Activated CD8-positive, alpha-beta memory T cell treated with anti-CD3 and anti-CD28 coated beads, Interleukin-2, amount 10 ng/mL, durations not matched to agents 7 days and 5 days (primary cell): Measurements from ENCODE around the gene TBX10. TPM values are rescaled to one million over a fixed set of nuclear protein-coding genes. Genes with fewer than 3 reads are reported as not detected.

Experiments used
- ATAC-seq: fragments of 150-1000 bp; cut with Tn5 transposase; one replicate; pipeline ENCODE4 v1.10.0; 2021; ENCODE audit warnings: moderate library complexity
- CTCF ChIA-PET: fragments of 350-600 bp; sonication (Branson Sonifier 250); formaldehyde crosslinking; loops from one replicate; lab custom pipeline; 2021; ENCODE audit warnings: antibody characterized with exemption; lab: Charles Lee
- DNase-seq: peaks from one replicate; pipeline ENCODE4 v3.0.0-alpha.2; 2020
- H3K27ac Mint-ChIP-seq: one replicate; pipeline ENCODE4 v1.8.0; 2021; ENCODE audit warnings: mild to moderate bottlenecking, mixed read lengths
- H3K27me3 Mint-ChIP-seq: one replicate; pipeline ENCODE4 v1.8.0; 2021; ENCODE audit warnings: mixed read lengths
- H3K36me3 Mint-ChIP-seq: one replicate; pipeline ENCODE4 v1.8.0; 2021; ENCODE audit warnings: mild to moderate bottlenecking, mixed read lengths
- H3K4me1 Mint-ChIP-seq: one replicate; pipeline ENCODE4 v1.8.0; 2021; ENCODE audit warnings: mixed read lengths
- H3K4me3 Mint-ChIP-seq: one replicate; pipeline ENCODE4 v1.8.0; 2021; ENCODE audit warnings: mild to moderate bottlenecking, moderate library complexity, mixed read lengths
- H3K9me3 Mint-ChIP-seq: one replicate; pipeline ENCODE4 v1.8.0; 2022; ENCODE audit warnings: low read depth, mixed read lengths
- total RNA-seq, 2 experiments: library from RNA; stranded (reverse); gene quantifications; one replicate each; pipeline ENCODE4 v1.2.3, GENCODE V29; 2021

Gene TBX10
- total RNA-seq, 2 experiments from 2014 or later, result not detected

DNA sequence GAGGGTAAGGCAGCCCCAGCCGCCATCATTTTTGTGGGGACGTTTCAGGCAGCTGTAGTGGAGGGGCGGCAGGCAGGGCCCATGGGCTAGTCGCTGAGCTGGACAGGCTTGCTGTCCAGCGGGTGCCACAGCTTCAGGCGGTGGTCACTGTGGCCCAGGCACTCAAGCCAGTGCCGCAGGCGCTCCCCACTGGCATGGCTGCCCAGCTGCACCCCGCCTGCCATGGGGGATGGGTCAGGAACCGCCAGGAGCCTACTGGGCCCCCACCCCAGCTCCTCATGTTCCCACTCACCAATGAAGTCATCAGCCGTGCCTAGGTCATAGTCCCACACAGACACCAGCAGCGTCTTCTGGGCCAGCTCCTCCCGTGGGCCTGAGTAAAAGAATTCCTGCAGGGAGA, 26.8 kb downstream of the TBX10 start:
- DNase-seq, result no peak
- Mint-ChIP-seq H3K4me1 (peaks cover 46% of the 10 kb centered on the region), H3K9me3 (no peaks in the 10 kb centered on the region)

DNA sequence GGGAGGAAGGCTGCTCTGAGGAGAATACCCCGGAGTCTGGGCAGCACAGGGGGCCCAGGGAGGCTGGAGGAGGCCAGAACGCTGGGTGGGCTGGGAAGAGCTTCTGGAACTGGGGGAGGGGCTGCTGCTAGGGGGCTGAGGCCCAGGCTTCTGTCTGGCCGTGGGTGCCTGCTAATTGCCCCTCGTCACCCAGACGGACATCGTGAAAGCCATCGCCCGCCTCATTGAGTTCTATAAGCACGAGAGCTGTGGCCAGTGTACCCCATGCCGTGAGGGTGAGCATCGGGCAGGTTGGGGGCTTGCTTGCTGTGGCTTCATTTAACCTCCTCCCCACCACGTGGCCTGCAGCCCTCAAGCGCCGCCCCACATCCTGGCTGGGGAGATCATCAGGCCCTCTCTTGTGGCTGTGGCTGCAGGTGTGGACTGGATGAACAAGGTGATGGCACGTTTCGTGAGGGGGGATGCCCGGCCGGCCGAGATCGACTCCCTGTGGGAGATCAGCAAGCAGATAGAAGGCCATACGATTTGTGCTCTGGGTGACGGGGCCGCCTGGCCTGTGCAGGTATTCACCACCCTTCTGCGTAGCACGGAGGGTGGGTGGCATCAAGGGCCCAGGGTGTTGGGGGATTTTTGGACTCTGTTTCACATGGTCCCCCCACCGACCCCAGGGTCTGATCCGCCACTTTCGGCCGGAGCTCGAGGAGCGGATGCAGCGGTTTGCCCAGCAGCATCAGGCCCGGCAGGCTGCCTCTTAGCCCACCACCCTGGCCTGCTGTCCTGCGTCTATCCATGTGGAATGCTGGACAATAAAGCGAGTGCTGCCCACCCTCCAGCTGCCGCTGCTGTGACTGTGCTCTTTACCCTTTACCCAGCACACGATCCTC, 27.6 kb downstream of the TBX10 start:
- ATAC-seq (no peak), DNase-seq (no peak)
- Mint-ChIP-seq H3K36me3 (peaks cover 13% of the 10 kb centered on the region), H3K27ac (peak overlapping the region; percentile 41), H3K27me3 (peaks cover 2% of the 10 kb centered on the region), H3K4me3 (no peak overlapping the region), H3K9me3 (no peaks in the 10 kb centered on the region), H3K4me1 (peaks cover 48% of the 10 kb centered on the region)
- CTCF ChIA-PET, result interaction anchor here (1.4 to 7.5 kb wide), 3 partner anchors 17 to 37 kb away, joined by 3 to 111 read pairs (median 26); partner anchors contain the start of gene NUDT8

More for the DNA sequence above, 26.8 kb downstream of the TBX10 start:
- CTCF ChIA-PET, result interaction anchor here (1.4 to 7.5 kb wide), 4 partner anchors 12 to 36 kb away, joined by 3 to 111 read pairs (median 21); partner anchors contain the start of gene NUDT8
- H3K27ac Mint-ChIP-seq, result peak overlapping the region; percentile 94
- no peak for ATAC-seq
- peaks cover 13% of the 10 kb centered on the region for H3K36me3 Mint-ChIP-seq
- H3K4me3 Mint-ChIP-seq, result no peak overlapping the region
- H3K27me3 Mint-ChIP-seq, result peaks cover 5% of the 10 kb centered on the region

DNA sequence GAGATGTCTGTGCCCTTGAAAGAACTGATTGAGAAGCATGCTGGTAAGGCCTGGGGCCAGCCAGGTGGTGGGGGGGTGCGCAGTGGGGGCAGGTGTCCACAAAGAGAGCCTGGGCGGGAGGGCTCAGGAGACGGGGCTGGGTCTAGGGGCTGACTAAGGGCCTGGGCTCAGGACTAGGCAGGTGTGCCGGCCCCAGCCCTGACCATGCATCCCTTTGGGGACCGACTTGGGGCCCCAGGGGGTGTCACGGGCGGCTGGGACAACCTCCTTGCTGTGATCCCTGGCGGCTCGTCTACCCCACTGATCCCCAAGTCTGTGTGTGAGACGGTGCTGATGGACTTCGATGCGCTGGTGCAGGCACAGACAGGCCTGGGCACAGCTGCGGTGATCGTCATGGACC, 28.4 kb downstream of the TBX10 start:
- ATAC-seq (no peak), DNase-seq (no peak)
- Mint-ChIP-seq H3K36me3 (peaks cover 13% of the 10 kb centered on the region), H3K27me3 (no peaks in the 10 kb centered on the region), H3K4me1 (peaks cover 47% of the 10 kb centered on the region), H3K27ac (no peak overlapping the region), H3K9me3 (no peaks in the 10 kb centered on the region), H3K4me3 (no peak overlapping the region)
- CTCF ChIA-PET, result interaction anchor here (7.5 kb wide), 1 partner anchor 18 kb away, joined by 111 read pairs; the partner anchor contains the start of gene NUDT8

DNA sequence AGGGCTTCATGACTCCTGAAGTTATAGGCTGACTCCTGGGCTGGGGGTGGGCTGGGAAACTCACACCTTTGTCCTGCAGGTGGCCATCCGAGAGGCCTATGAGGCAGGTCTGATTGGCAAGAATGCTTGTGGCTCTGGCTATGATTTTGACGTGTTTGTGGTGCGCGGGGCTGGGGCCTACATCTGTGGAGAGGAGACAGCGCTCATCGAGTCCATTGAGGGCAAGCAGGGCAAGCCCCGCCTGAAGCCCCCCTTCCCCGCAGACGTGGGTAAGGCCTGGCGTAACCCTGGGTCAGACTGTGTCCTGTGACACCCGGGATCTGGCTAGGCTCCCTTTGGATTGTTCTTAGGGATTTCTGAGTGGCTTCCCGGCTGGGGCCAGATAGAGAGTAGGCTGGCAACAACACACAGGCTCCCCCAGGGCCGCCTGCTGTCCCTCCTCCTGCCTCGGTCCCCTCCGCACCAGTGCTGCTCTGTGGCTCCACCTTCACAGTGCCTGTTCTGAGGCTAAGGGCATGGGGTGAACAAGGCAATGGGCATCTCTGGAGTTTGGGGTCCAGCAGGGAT, 29.2 kb downstream of the TBX10 start:
- Mint-ChIP-seq H3K9me3 (no peaks in the 10 kb centered on the region), H3K36me3 (peaks cover 13% of the 10 kb centered on the region), H3K4me1 (peaks cover 45% of the 10 kb centered on the region), H3K4me3 (no peak overlapping the region), H3K27me3 (no peaks in the 10 kb centered on the region), H3K27ac (no peak overlapping the region)
- ATAC-seq, result no peak
- CTCF ChIA-PET, result interaction anchor here (1.6 kb wide), 1 partner anchor 49 kb away, joined by 5 read pairs; no protein-coding TSS in a partner anchor
- DNase-seq, result no peak

DNA sequence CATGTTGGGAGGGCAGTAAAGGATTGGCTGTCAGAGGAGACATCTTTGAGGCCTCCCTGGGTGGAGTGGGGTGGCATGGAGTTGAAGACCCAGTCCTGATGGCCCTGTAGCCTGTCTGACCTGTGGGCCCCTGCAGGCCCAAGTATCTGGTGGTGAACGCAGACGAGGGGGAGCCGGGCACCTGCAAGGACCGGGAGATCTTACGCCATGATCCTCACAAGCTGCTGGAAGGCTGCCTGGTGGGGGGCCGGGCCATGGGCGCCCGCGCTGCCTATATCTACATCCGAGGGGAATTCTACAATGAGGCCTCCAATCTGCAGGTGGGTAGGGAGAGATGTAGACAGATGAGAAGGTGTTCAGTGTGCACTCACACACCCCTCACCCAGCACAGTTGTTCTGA, 30.2 kb downstream of the TBX10 start:
- Mint-ChIP-seq H3K27me3 (no peaks in the 10 kb centered on the region), H3K4me3 (no peak overlapping the region), H3K4me1 (peaks cover 34% of the 10 kb centered on the region), H3K27ac (no peak overlapping the region), H3K9me3 (no peaks in the 10 kb centered on the region), H3K36me3 (peaks cover 13% of the 10 kb centered on the region)
- ATAC-seq (no peak), DNase-seq (no peak)
- CTCF ChIA-PET, result interaction anchor here (1.6 kb wide), 1 partner anchor 50 kb away, joined by 5 read pairs; no protein-coding TSS in a partner anchor

DNA sequence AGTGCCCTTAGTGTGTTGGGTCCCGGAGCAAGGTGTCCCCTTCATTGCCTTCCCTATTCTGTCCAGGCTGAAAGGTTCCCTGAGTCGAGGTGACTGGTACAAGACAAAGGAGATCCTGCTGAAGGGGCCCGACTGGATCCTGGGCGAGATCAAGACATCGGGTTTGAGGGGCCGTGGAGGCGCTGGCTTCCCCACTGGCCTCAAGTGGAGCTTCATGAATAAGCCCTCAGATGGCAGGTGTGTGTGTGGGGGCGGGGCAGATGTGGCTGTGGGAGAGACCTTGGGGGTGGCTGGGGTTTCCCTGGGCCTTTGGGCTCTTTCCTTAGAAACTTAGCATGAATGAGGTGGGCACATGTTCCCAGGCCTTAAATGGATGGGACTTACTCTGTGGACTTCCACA, 31.1 kb downstream of the TBX10 start:
- CTCF ChIA-PET, result interaction anchor here (1.1 to 2.2 kb wide), 3 partner anchors 21 to 32 kb away, joined by 3 to 15 read pairs (median 4); partner anchors contain the start of genes GSTP1 and NUDT8
- H3K4me1 Mint-ChIP-seq, result peaks cover 29% of the 10 kb centered on the region
- ATAC-seq (no peak), DNase-seq (no peak)
- H3K27me3 Mint-ChIP-seq, result no peaks in the 10 kb centered on the region
- H3K9me3 Mint-ChIP-seq, result no peaks in the 10 kb centered on the region
- H3K4me3 Mint-ChIP-seq, result peak overlapping the region; percentile 88
- peak overlapping the region; percentile 90 for H3K27ac Mint-ChIP-seq
- peaks cover 13% of the 10 kb centered on the region for H3K36me3 Mint-ChIP-seq

DNA sequence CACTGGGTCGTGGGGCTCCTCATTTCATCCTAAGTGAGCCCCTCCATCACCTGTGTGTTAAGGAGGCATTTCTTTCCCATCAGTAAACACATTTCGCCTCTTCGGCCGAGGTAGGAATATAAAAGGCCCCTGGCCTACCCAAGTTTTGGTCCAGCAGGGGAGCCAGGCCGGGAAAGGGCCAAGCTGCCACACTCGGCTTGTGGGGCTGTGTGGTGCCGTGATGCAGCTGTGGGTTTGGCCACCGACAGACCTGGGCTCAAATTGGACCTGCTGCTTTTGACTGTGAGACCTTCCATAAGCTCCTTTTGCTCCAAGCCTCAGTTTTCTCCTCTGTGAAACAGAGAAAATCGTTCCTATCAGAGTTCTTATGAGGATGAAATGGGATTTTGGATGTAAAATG, 32.1 kb downstream of the TBX10 start:
- ATAC-seq, result no peak
- peaks cover 25% of the 10 kb centered on the region for H3K4me1 Mint-ChIP-seq
- peaks cover 7% of the 10 kb centered on the region for H3K27me3 Mint-ChIP-seq
- peaks cover 3% of the 10 kb centered on the region for H3K9me3 Mint-ChIP-seq
- DNase-seq, result no peak
- peak overlapping the region; percentile 90 for H3K27ac Mint-ChIP-seq
- H3K36me3 Mint-ChIP-seq, result peaks cover 12% of the 10 kb centered on the region
- peak overlapping the region; percentile 88 for H3K4me3 Mint-ChIP-seq
- CTCF ChIA-PET, result interaction anchor here (1.0 to 2.2 kb wide), 4 partner anchors 8 to 31 kb away, joined by 3 to 15 read pairs (median 4); partner anchors contain the start of genes GSTP1 and NUDT8

DNA sequence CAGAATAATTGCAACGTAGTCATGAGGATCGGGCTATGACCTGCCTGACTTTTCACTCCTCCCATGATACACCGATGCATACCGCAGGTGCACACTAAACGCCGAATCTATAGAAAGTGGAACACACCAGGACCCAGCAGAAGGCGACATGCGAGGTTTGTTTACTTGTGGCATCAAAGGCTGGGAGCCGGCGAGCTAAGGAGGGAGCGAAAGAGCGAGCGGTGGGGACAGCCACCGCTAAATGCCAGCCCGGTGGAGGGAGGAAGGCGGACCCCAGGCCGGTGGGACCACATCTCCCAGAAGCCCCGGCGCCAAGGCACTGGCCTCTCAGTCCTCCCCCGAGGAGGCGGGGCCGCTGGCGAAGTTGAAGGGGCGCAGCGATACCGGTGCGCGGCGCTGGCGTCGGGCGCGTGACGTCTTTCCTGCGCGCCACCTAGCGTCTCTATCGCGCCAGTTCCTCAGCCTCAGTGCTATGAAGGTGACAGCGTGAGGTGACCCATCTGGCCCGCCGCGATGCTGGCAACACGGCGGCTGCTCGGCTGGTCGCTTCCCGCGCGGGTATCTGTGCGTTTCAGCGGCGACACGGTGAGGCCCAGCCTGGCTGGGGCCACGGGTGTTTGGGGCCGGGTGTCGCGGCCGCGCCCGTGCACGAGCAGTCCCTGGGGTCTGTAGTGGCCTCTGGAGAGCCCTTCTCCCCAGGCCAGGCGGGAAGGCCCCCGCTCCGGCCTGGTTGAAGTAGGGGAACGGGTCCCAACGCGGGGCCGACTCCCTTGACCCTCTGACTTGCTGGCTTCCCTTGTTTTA, 32.9 kb downstream of the TBX10 start, which contains the start of gene NDUFV1:
Gene NDUFV1, plus strand, starts transcription at position 445 of the 804 bp plus-strand sequence. Its CDS starts 69 bp downstream, at position 514.
- Mint-ChIP-seq H3K27me3 (peaks cover 7% of the 10 kb centered on the region), H3K36me3 (peaks cover 9% of the 10 kb centered on the region), H3K4me3 (peak within 1 kb of the TSS; percentile 88), H3K27ac (peak within 1 kb of the TSS; percentile 90), H3K4me1 (peaks cover 22% of the 10 kb centered on the region), H3K9me3 (peaks cover 3% of the 10 kb centered on the region)
- CTCF ChIA-PET, result interaction anchor here (1.0 to 2.3 kb wide), 4 partner anchors 8 to 23 kb away, joined by 3 to 15 read pairs (median 6); partner anchors contain the start of gene NUDT8
- ATAC-seq (peak; percentile 100), DNase-seq (peak; percentile 98)

DNA sequence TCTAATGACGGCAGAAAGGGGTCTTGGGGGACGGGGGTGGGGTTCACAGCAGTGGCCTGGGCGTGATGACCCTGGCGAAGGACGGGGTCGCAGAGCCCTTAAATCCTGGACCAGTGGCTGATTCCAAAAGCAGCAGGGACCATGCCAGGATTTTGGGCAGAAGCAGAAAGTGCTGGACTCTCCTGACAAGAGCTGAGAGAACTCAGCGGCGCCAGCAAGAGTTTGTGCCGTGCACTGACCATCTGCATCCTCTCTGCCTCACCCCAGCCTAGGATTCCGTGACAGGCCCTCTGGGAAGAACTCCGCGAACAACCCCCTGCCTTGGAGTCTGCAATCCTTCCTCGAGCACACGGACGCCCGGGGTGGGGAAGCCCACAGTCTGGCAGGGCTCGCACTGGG, 33.5 kb downstream of the TBX10 start:
- peak overlapping the region; percentile 88 for H3K4me3 Mint-ChIP-seq
- peak overlapping the region; percentile 90 for H3K27ac Mint-ChIP-seq
- ATAC-seq (no peak), DNase-seq (no peak)
- CTCF ChIA-PET, result interaction anchor here (1.1 to 2.3 kb wide), 2 partner anchors 8 to 24 kb away, joined by 3 to 8 read pairs; partner anchors contain the start of gene NUDT8
- peaks cover 7% of the 10 kb centered on the region for H3K27me3 Mint-ChIP-seq
- H3K9me3 Mint-ChIP-seq, result peaks cover 3% of the 10 kb centered on the region
- H3K4me1 Mint-ChIP-seq, result peaks cover 23% of the 10 kb centered on the region
- peaks cover 9% of the 10 kb centered on the region for H3K36me3 Mint-ChIP-seq

DNA sequence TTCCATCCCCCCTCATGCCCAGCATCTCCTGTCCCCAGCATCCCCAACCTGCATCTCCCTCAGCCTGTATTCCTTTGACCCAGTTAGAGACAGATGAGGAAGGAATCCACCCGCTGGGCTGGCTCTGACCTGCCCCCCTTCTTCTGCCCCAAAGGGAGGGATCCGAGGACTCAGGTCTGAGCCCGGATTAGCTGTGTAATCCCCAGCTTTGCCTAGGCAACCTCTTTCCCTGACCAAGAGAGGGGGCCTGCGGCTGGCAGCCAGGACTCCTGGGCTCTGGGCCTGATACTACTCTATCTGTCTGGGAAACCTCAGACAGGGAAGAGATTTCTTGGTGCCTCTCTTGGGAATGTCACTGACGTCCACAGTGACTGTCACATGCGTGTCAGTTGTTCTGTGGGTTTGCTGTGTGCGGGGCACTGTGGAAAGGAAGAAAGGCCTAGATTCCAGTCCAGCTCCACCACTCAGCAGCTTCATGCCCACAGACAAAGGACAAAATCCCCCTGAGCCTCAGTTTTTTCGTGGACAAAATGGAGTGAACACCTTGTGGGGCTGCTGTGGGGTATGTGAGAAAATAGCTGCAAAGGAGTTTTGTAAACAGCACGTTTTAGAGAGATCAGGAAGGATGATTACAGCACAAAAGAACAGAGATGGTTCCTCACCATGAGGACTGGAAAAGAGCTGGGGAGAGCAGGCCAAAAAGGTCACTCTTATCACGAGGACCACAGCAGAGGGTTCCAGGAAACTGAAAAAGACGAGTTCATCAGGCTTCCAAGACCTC, 34.1 kb downstream of the TBX10 start:
- no peak for DNase-seq
- H3K36me3 Mint-ChIP-seq, result peaks cover 6% of the 10 kb centered on the region

DNA sequence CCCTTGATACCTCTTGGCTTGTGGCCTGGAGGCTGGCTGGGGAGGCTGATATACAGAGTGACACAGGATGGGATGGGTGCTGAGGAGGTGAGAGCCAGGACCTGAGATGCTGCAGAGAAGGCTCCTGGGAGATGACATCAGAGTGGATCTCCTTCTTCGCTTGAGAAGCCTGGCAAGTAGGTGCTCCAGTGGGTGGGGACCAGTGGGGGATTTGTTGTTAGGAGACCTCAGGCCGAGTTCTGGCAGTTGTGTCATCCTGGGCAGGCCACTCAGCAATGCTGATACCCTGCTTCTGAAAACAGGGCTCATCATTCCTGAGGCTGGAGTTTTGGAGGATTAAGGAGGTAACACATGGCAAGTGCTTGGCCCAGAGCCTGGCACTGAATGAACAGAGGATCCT, 34.7 kb downstream of the TBX10 start:
- Mint-ChIP-seq H3K36me3 (peaks cover 6% of the 10 kb centered on the region), H3K27me3 (peaks cover 19% of the 10 kb centered on the region), H3K4me3 (no peak overlapping the region), H3K4me1 (peaks cover 36% of the 10 kb centered on the region), H3K9me3 (peaks cover 3% of the 10 kb centered on the region), H3K27ac (no peak overlapping the region)
- DNase-seq (no peak), ATAC-seq (no peak)
- CTCF ChIA-PET, result interaction anchor here (2.3 kb wide), 1 partner anchor 10 kb away, joined by 8 read pairs; no protein-coding TSS in a partner anchor

More for the DNA sequence above, 34.1 kb downstream of the TBX10 start:
- peaks cover 3% of the 10 kb centered on the region for H3K9me3 Mint-ChIP-seq
- ATAC-seq, result no peak
- H3K27me3 Mint-ChIP-seq, result peaks cover 13% of the 10 kb centered on the region
- CTCF ChIA-PET, result interaction anchor here (1.1 to 2.3 kb wide), 2 partner anchors 9 to 24 kb away, joined by 3 to 8 read pairs; partner anchors contain the start of gene NUDT8
- peaks cover 30% of the 10 kb centered on the region for H3K4me1 Mint-ChIP-seq
- peak overlapping the region; percentile 58 for H3K4me3 Mint-ChIP-seq
- H3K27ac Mint-ChIP-seq, result peak overlapping the region; percentile 73
